OCI-LY7 (cell line): Measurements from ENCODE around the gene SHC2. TPM values are rescaled to one million over a fixed set of nuclear protein-coding genes. Genes with fewer than 3 reads are reported as not detected.

Source experiments
- BruUV-seq: library from RNA; stranded (reverse); fragments of 400-500 nt; replicated peaks from 2 replicates; lab custom pipeline; 2021; lab: Mats Ljungman, UMichigan
- CTCF ChIA-PET: fragments of 300-600 bp; sonication (Branson Sonifier 250); formaldehyde crosslinking; loops from one replicate; lab custom pipeline; 2022; ENCODE audit warnings: antibody characterized with exemption; ENCODE audit not compliant: unreplicated experiment; lab: Charles Lee
- POLR2A ChIA-PET: fragments of 300-600 bp; sonication (Branson Sonifier 250); formaldehyde crosslinking; loops from one replicate; lab custom pipeline; 2022; ENCODE audit warnings: antibody characterized with exemption; lab: Charles Lee
- DNase-seq: peaks from one replicate; pipeline ENCODE4 v3.0.0-alpha.2; 2015; ENCODE audit warnings: low spot score
- H2AFZ ChIP-seq: fragments of 200-600 bp; sonication (generic), shearing (Covaris generic); 2 replicates; pipeline ENCODE4 v1.6.1; 2014; ENCODE audit warnings: mild to moderate bottlenecking, antibody characterized with exemption, low read length, moderate library complexity
- H3K27ac ChIP-seq: fragments of 200-600 bp; sonication (generic); 2 replicates; pipeline ENCODE4 v1.5.1; 2014; ENCODE audit warnings: mixed run types, low read depth, mild to moderate bottlenecking, moderate library complexity, low read length, inconsistent platforms; ENCODE audit not compliant: poor library complexity, severe bottlenecking
- H3K36me3 ChIP-seq: fragments of 200-600 bp; sonication (generic); 2 replicates; pipeline ENCODE4 v1.6.1; 2014; ENCODE audit warnings: mild to moderate bottlenecking, antibody characterized with exemption, low read length, moderate library complexity, mixed read lengths; ENCODE audit not compliant: insufficient read depth
- H3K4me1 ChIP-seq: fragments of 200-600 bp; sonication (generic); 2 replicates; pipeline ENCODE4 v1.5.1; 2014; ENCODE audit warnings: mild to moderate bottlenecking, low read length; ENCODE audit not compliant: insufficient read depth, poor library complexity, severe bottlenecking
- H3K4me2 ChIP-seq: fragments of 200-600 bp; sonication (generic); 2 replicates; pipeline ENCODE4 v1.6.1; 2014; ENCODE audit warnings: mild to moderate bottlenecking, low read length
- H3K4me3 ChIP-seq: fragments of 200-600 bp; sonication (generic); 2 replicates; pipeline ENCODE4 v1.5.1; 2014; ENCODE audit warnings: mild to moderate bottlenecking, low read depth, low read length; ENCODE audit not compliant: poor library complexity, severe bottlenecking
- H3K79me2 ChIP-seq: fragments of 200-600 bp; sonication (generic); 2 replicates; pipeline ENCODE4 v1.6.1; 2016; ENCODE audit warnings: low read depth, mild to moderate bottlenecking, low read length, moderate library complexity, mixed read lengths; ENCODE audit not compliant: insufficient read depth
- H3K9me2 ChIP-seq: fragments of 200-600 bp; sonication (generic); 2 replicates; pipeline ENCODE4 v1.6.1; 2016; ENCODE audit warnings: mild to moderate bottlenecking, low read length, mixed read lengths; ENCODE audit not compliant: insufficient read depth
- H3K9me3 ChIP-seq: fragments of 200-600 bp; sonication (generic); 2 replicates; pipeline ENCODE4 v1.6.1; 2014; ENCODE audit warnings: mild to moderate bottlenecking, mixed run types, low read length, mixed read lengths
- H4K20me1 ChIP-seq: fragments of 200-600 bp; sonication (generic); 2 replicates; pipeline ENCODE4 v1.6.1; 2014; ENCODE audit warnings: mild to moderate bottlenecking, antibody characterized with exemption, low read length, moderate library complexity, mixed read lengths; ENCODE audit not compliant: insufficient read depth
- CTCF ChIP-seq: fragments of 200-600 bp; sonication (generic); conservative IDR thresholded peaks from 2 replicates; pipeline ENCODE4 v1.5.1; 2014; ENCODE audit warnings: mild to moderate bottlenecking, antibody characterized with exemption, low read length, moderate library complexity, mixed read lengths
- EZH2phosphoT487 ChIP-seq: fragments of 200-600 bp; sonication (generic); IDR thresholded peaks from 2 replicates; pipeline ENCODE4 v1.6.1; 2018; ENCODE audit warnings: low read depth, borderline replicate concordance, mild to moderate bottlenecking, mixed run types, antibody characterized with exemption, low read length, moderate library complexity, mixed read lengths
- intact Hi-C: fragments of 100-400 bp; cut with micrococcal nuclease; formaldehyde crosslinking; loops from one replicate; pipeline ENCODE4 v1.10.0; 2022; ENCODE audit not compliant: unreplicated experiment
- total RNA-seq, 2 experiments: library from RNA; depleted of rRNA in 1 of 2; stranded (reverse); fragments of >200 nt in 1 of 2; shearing (Covaris generic) in 1 of 2; gene quantifications; 2 replicates each; pipeline ENCODE4 v1.2.3, GENCODE V29; 2014 to 2022

SHC2 gene
- total RNA-seq, 2 experiments from 2014 or later = 0.28 to 0.65 TPM

GRCh38 chr19:372306-372890 is 88.4 kb downstream of the SHC2 start:
- TF ChIP-seq CTCF = no peak
- no peak for TF ChIP-seq EZH2phosphoT487
- H3K9me2 ChIP-seq = no peaks in the 10 kb centered on the region
- ChIA-PET POLR2A (no interaction called here), CTCF (no interaction called here)
- H2AFZ ChIP-seq = peak overlapping the region; percentile 75; the same call in 1 of the 2 replicates
- intact Hi-C loops = no loop called here
- DNase-seq = no peak
- H4K20me1 ChIP-seq = no peaks in the 10 kb centered on the region
- peaks cover 10% of the 10 kb centered on the region for H3K4me1 ChIP-seq
- no peak overlapping the region for H3K27ac ChIP-seq
- no peaks in the 10 kb centered on the region for H3K36me3 ChIP-seq
- H3K4me2 ChIP-seq = peak overlapping the region; percentile 38
- H3K9me3 ChIP-seq = no peaks in the 10 kb centered on the region
- H3K4me3 ChIP-seq = no peak overlapping the region
- H3K79me2 ChIP-seq = no peaks in the 10 kb centered on the region
- no TSS peak for BruUV-seq

GRCh38 chr19:371501-372168 is 89.2 kb downstream of the SHC2 start:
- Histone ChIP-seq H3K4me3 (no peak overlapping the region), H3K4me2 (peak overlapping the region; percentile 38), H2AFZ (peak overlapping the region; percentile 75), H3K79me2 (no peaks in the 10 kb centered on the region), H3K27ac (peak overlapping the region; percentile 8), H3K4me1 (peaks cover 10% of the 10 kb centered on the region), H4K20me1 (no peaks in the 10 kb centered on the region), H3K36me3 (no peaks in the 10 kb centered on the region), H3K9me2 (no peaks in the 10 kb centered on the region), H3K9me3 (no peaks in the 10 kb centered on the region)
- intact Hi-C loops = no loop called here
- TF ChIP-seq CTCF = peak; percentile 29; the same call in 1 of the 2 replicates
- TF ChIP-seq EZH2phosphoT487 = no peak
- CTCF ChIA-PET = interaction anchor here (0.5 to 1.3 kb wide), 2 partner anchors 121 to 135 kb away, joined by 3 to 6 read pairs; no protein-coding TSS in a partner anchor
- peak; percentile 64 for DNase-seq
- no TSS peak for BruUV-seq
- POLR2A ChIA-PET = no interaction called here
